Panc1 (cell line): ENCODE data around the gene TACC2.

Experiments used
- CTCF ChIP-seq: fragments of 450-650 bp; IDR thresholded peaks from 2 replicates; pipeline ENCODE4 v1.5.1; 2017; ENCODE audit warnings: mild to moderate bottlenecking
- POLR2AphosphoS5 ChIP-seq: IDR thresholded peaks from 2 replicates; pipeline ENCODE4 v1.6.1; 2012; ENCODE audit warnings: mild to moderate bottlenecking, low read depth, low read length, moderate library complexity
- REST ChIP-seq, 2 experiments: IDR thresholded peaks; 2 replicates each; pipeline ENCODE4 v1.6.1; 2011 to 2012; ENCODE audit warnings: low read depth in 2 of 2, control low read depth in 1 of 2, low read length in 1 of 2, mild to moderate bottlenecking in 1 of 2, moderate library complexity in 1 of 2; ENCODE audit not compliant: insufficient read depth in 1 of 2
- TCF7L2 ChIP-seq: IDR thresholded peaks from 2 replicates; pipeline ENCODE4 v1.6.1; 2011; ENCODE audit warnings: mild to moderate bottlenecking, low read depth, low read length, inconsistent platforms

- TF ChIP-seq POLR2AphosphoS5 (no peak), CTCF (peak; percentile 99), REST (IDR thresholded peaks at IDR 0.05; ENCODE audit: insufficient read depth in 1 of 2, low read depth in 2 of 2, low read length in 1 of 2) (no peak), TCF7L2 (no peak)
Observed at GRCh38 chr10:122267849-122268737, 279.1 kb downstream of the TACC2 start.
